ENCODE data around the gene VPS45.
A peak's percentile ranks its signal among the peaks of the same experiment; 100 is the strongest.
"Not testable (repeated sequence)": the region's sequence is repeated elsewhere in the genome, so short reads cannot be mapped to it uniquely, and the experiment has no call there.

VPS45 gene

GRCh38 chr1:150067184-150068108 lies at the start of gene VPS45:
Gene VPS45 (plus strand): TSS chr1:150067776. CDS start chr1:150067858, 82 bp downstream.
- peak; percentile 73 to 83 for DNase-seq (ENCODE audit: low read depth in 2 of 2)

- no peak for DNase-seq (ENCODE audit: low read depth in 2 of 2)
These were observed 49.4 kb upstream of the VPS45 start for GRCh38 chr1:150018165-150018564.

- DNase-seq (ENCODE audit: low read depth in 2 of 2): no peak
These were observed 46.9 kb upstream of the VPS45 start for GRCh38 chr1:150020711-150021110.

- no peak for DNase-seq (ENCODE audit: low read depth in 2 of 2)
These were observed 46.3 kb upstream of the VPS45 start for GRCh38 chr1:150021191-150021694.

- no peak for DNase-seq (ENCODE audit: low read depth in 2 of 2)
These were observed 45.2 kb upstream of the VPS45 start for GRCh38 chr1:150022357-150022756.

- no peak for DNase-seq (ENCODE audit: low read depth in 2 of 2)
These were observed 43.4 kb upstream of the VPS45 start for GRCh38 chr1:150024156-150024555.

- no peak for DNase-seq (ENCODE audit: low read depth in 2 of 2)
These were observed 39.3 kb upstream of the VPS45 start for GRCh38 chr1:150028322-150028721.

GRCh38 chr1:150034336-150034735 lies 33.2 kb upstream of the VPS45 start:
- no peak for DNase-seq (ENCODE audit: low read depth in 2 of 2)

GRCh38 chr1:150049926-150050325 lies 17.6 kb upstream of the VPS45 start:
- DNase-seq (ENCODE audit: low read depth in 2 of 2): no peak

GRCh38 chr1:150051089-150051373 lies 16.5 kb upstream of the VPS45 start:
- DNase-seq (ENCODE audit: low read depth in 2 of 2): no peak

- DNase-seq (ENCODE audit: low read depth in 2 of 2): not testable (repeated sequence)
These were observed 15.6 kb upstream of the VPS45 start for GRCh38 chr1:150051905-150052412.

- DNase-seq (ENCODE audit: low read depth in 2 of 2): no peak
These were observed 13.7 kb upstream of the VPS45 start for GRCh38 chr1:150053926-150054325.

GRCh38 chr1:150055507-150055906 lies 12.1 kb upstream of the VPS45 start:
- DNase-seq (ENCODE audit: low read depth in 2 of 2): not testable (repeated sequence)

GRCh38 chr1:150056407-150056806 lies 11.2 kb upstream of the VPS45 start:
- DNase-seq (ENCODE audit: low read depth in 2 of 2): no peak

GRCh38 chr1:150060260-150060659 lies 7.3 kb upstream of the VPS45 start:
- no peak for DNase-seq (ENCODE audit: low read depth in 2 of 2)

GRCh38 chr1:150061632-150062101 lies 5.9 kb upstream of the VPS45 start:
- DNase-seq (ENCODE audit: low read depth in 2 of 2): no peak

- DNase-seq (ENCODE audit: low read depth in 2 of 2): no peak
These were observed 5.5 kb upstream of the VPS45 start for GRCh38 chr1:150062113-150062512.

- no peak for DNase-seq (ENCODE audit: low read depth in 2 of 2)
These were observed 2.2 kb upstream of the VPS45 start for GRCh38 chr1:150065184-150065871.

GRCh38 chr1:150066328-150066727 lies 1.2 kb upstream of the VPS45 start:
- no peak for DNase-seq (ENCODE audit: low read depth in 2 of 2)

- DNase-seq (ENCODE audit: low read depth in 2 of 2): peak in 1 of 2 donors; percentile 31
These were observed 765 bp upstream of the VPS45 start for GRCh38 chr1:150066838-150067183.

- no peak for DNase-seq (ENCODE audit: low read depth in 2 of 2)
These were observed 496 bp downstream of the VPS45 start for GRCh38 chr1:150068109-150068435.

- no peak for DNase-seq (ENCODE audit: low read depth in 2 of 2)
These were observed 2.3 kb downstream of the VPS45 start for GRCh38 chr1:150069923-150070322.

- DNase-seq (ENCODE audit: low read depth in 2 of 2): no peak
These were observed 5.4 kb downstream of the VPS45 start for GRCh38 chr1:150072959-150073358.

Measured in activated CD4-positive, alpha-beta T cell treated with anti-CD3 and anti-CD28 coated beads for 24 hours (primary cell).